ENCODE results near the gene SLC16A14. TPM values are rescaled to one million over a fixed set of nuclear protein-coding genes. Genes with fewer than 3 reads are reported as not detected.

The SLC16A14 gene
- total RNA-seq, 1 experiment from 2014 or later = 2.2 TPM

- Histone ChIP-seq H3K9me3 (ENCODE audit: low read depth, low read length, poor library complexity, severe bottlenecking) (no peaks in the 10 kb centered on the region), H3K27ac (ENCODE audit: low read depth, low read length, poor library complexity, severe bottlenecking) (no peak overlapping the region), H3K4me3 (ENCODE audit: low read depth, low read length, poor library complexity, severe bottlenecking) (no peak overlapping the region), H3K4me1 (ENCODE audit: insufficient read depth, low read length, poor library complexity, severe bottlenecking) (no peaks in the 10 kb centered on the region), H3K27me3 (replicated peaks; ENCODE audit: insufficient read depth, low read depth, low read length, poor library complexity) (no peaks in the 10 kb centered on the region), H3K36me3 (ENCODE audit: insufficient read depth, low read length, poor library complexity, severe bottlenecking) (no peaks in the 10 kb centered on the region)
- CTCF ChIA-PET = no interaction called here
- POLR2A ChIA-PET (ENCODE audit: low non-redundant PET) = no interaction called here
- intact Hi-C loops (cut with micrococcal nuclease; ENCODE audit: unreplicated experiment) = no loop called here
- DNase-seq (ENCODE audit: low spot score) = no peak
- no peak for TF ChIP-seq EZH2 (IDR thresholded peaks at IDR 0.05; ENCODE audit: borderline replicate concordance, low read depth, low read length, poor library complexity, severe bottlenecking)
- TF ChIP-seq CTCF (conservative IDR thresholded peaks at IDR 0.05; ENCODE audit: low read depth, low read length) = no peak
- no TSS peak for BruUV-seq (replicated peaks)
Observed at GRCh38 chr2:230046491-230046890, 22.2 kb downstream of the SLC16A14 start.

GRCh38 chr2:230043461-230043860 lies 25.3 kb downstream of the SLC16A14 start:
- DNase-seq (ENCODE audit: low spot score) = no peak

GRCh38 chr2:230043025-230043424 lies 25.7 kb downstream of the SLC16A14 start:
- Histone ChIP-seq H3K4me3 (ENCODE audit: low read depth, low read length, poor library complexity, severe bottlenecking) (no peak overlapping the region), H3K36me3 (ENCODE audit: insufficient read depth, low read length, poor library complexity, severe bottlenecking) (no peaks in the 10 kb centered on the region), H3K9me3 (ENCODE audit: low read depth, low read length, poor library complexity, severe bottlenecking) (no peaks in the 10 kb centered on the region), H3K27ac (ENCODE audit: low read depth, low read length, poor library complexity, severe bottlenecking) (no peak overlapping the region), H3K4me1 (ENCODE audit: insufficient read depth, low read length, poor library complexity, severe bottlenecking) (no peaks in the 10 kb centered on the region), H3K27me3 (replicated peaks; ENCODE audit: insufficient read depth, low read depth, low read length, poor library complexity) (no peaks in the 10 kb centered on the region)
- intact Hi-C loops (cut with micrococcal nuclease; ENCODE audit: unreplicated experiment) = no loop called here
- no TSS peak for BruUV-seq (replicated peaks)
- no peak for TF ChIP-seq CTCF (conservative IDR thresholded peaks at IDR 0.05; ENCODE audit: low read depth, low read length)
- TF ChIP-seq EZH2 (IDR thresholded peaks at IDR 0.05; ENCODE audit: borderline replicate concordance, low read depth, low read length, poor library complexity, severe bottlenecking) = no peak
- DNase-seq (ENCODE audit: low spot score) = no peak
- CTCF ChIA-PET = no interaction called here
- POLR2A ChIA-PET (ENCODE audit: low non-redundant PET) = no interaction called here

More at GRCh38 chr2:230043461-230043860, 25.3 kb downstream of the SLC16A14 start:
- no peaks in the 10 kb centered on the region for H3K27me3 ChIP-seq (replicated peaks; ENCODE audit: insufficient read depth, low read depth, low read length, poor library complexity)
- no TSS peak for BruUV-seq (replicated peaks)
- H3K36me3 ChIP-seq (ENCODE audit: insufficient read depth, low read length, poor library complexity, severe bottlenecking) = no peaks in the 10 kb centered on the region
- intact Hi-C loops (cut with micrococcal nuclease; ENCODE audit: unreplicated experiment) = no loop called here
- H3K27ac ChIP-seq (ENCODE audit: low read depth, low read length, poor library complexity, severe bottlenecking) = no peak overlapping the region
- no peak for TF ChIP-seq CTCF (conservative IDR thresholded peaks at IDR 0.05; ENCODE audit: low read depth, low read length)
- TF ChIP-seq EZH2 (IDR thresholded peaks at IDR 0.05; ENCODE audit: borderline replicate concordance, low read depth, low read length, poor library complexity, severe bottlenecking) = no peak
- ChIA-PET POLR2A (ENCODE audit: low non-redundant PET) (no interaction called here), CTCF (no interaction called here)
- H3K4me3 ChIP-seq (ENCODE audit: low read depth, low read length, poor library complexity, severe bottlenecking) = no peak overlapping the region
- no peaks in the 10 kb centered on the region for H3K4me1 ChIP-seq (ENCODE audit: insufficient read depth, low read length, poor library complexity, severe bottlenecking)
- no peaks in the 10 kb centered on the region for H3K9me3 ChIP-seq (ENCODE audit: low read depth, low read length, poor library complexity, severe bottlenecking)

Measured in A673 (cell line).